HG02623 (cell line): Measurements from ENCODE around the gene CHIC2.
"Not testable (repeated sequence)": the region's sequence is repeated elsewhere in the genome, so short reads cannot be mapped to it uniquely, and the experiment has no call there.

Experiments
- ATAC-seq: cut with Tn5 transposase; IDR thresholded peaks from one replicate; pipeline ENCODE4 v1.9.1; 2021; ENCODE audit warnings: moderate library complexity; ENCODE audit not compliant: unreplicated experiment

The CHIC2 gene

GRCh38 chr4:54061873-54062272, 2.5 kb downstream of the CHIC2 start:
- ATAC-seq, result no peak

GRCh38 chr4:54061067-54061466, 3.3 kb downstream of the CHIC2 start:
- no peak for ATAC-seq

GRCh38 chr4:54060116-54060515, 4.3 kb downstream of the CHIC2 start:
- no peak for ATAC-seq

GRCh38 chr4:54058171-54058570, 6.2 kb downstream of the CHIC2 start:
- ATAC-seq, result no peak

- ATAC-seq, result no peak
Observed at GRCh38 chr4:54056360-54056759, 8.0 kb downstream of the CHIC2 start.

GRCh38 chr4:54055494-54055893, 8.9 kb downstream of the CHIC2 start:
- ATAC-seq, result no peak

GRCh38 chr4:54054501-54054900, 9.9 kb downstream of the CHIC2 start:
- no peak for ATAC-seq

GRCh38 chr4:54053322-54053721, 11.1 kb downstream of the CHIC2 start:
- ATAC-seq, result not testable (repeated sequence)

- no peak for ATAC-seq
Observed at GRCh38 chr4:54050214-54050904, 14.0 kb downstream of the CHIC2 start.

- not testable (repeated sequence) for ATAC-seq
Observed at GRCh38 chr4:54043630-54044029, 20.8 kb downstream of the CHIC2 start.

- no peak for ATAC-seq
Observed at GRCh38 chr4:54041933-54042332, 22.5 kb downstream of the CHIC2 start.

- ATAC-seq, result no peak
Observed at GRCh38 chr4:54041100-54041499, 23.3 kb downstream of the CHIC2 start.

GRCh38 chr4:54038056-54038455, 26.3 kb downstream of the CHIC2 start:
- ATAC-seq, result no peak

GRCh38 chr4:54036184-54036583, 28.2 kb downstream of the CHIC2 start:
- no peak for ATAC-seq

- ATAC-seq, result no peak
Observed at GRCh38 chr4:54032558-54033135, 31.8 kb downstream of the CHIC2 start.

- ATAC-seq, result no peak
Observed at GRCh38 chr4:54027311-54027710, 37.1 kb downstream of the CHIC2 start.

GRCh38 chr4:54025582-54025981, 38.8 kb downstream of the CHIC2 start:
- no peak for ATAC-seq

- ATAC-seq, result not testable (repeated sequence)
Observed at GRCh38 chr4:54023019-54023418, 41.4 kb downstream of the CHIC2 start.

- no peak for ATAC-seq
Observed at GRCh38 chr4:54017974-54018373, 46.4 kb downstream of the CHIC2 start.

GRCh38 chr4:54017308-54017707, 47.1 kb downstream of the CHIC2 start:
- ATAC-seq, result no peak

GRCh38 chr4:54016504-54016903, 47.9 kb downstream of the CHIC2 start:
- ATAC-seq, result no peak

GRCh38 chr4:54015423-54016030, 48.9 kb downstream of the CHIC2 start:
- no peak for ATAC-seq
